Stimulated activated CD4-positive, alpha-beta T cell treated with anti-CD3 and anti-CD28 coated beads, Interleukin-12 subunit alpha, Interleukin-12 subunit beta, amount 100 ng/mL, for 48 hours (primary cell): ENCODE data around the gene PKDCC.

Source experiments
- DNase-seq, 3 donors: peaks; one replicate each; pipeline ENCODE4 v3.0.0-alpha.2; 2020; ENCODE audit warnings: low read depth in 2 of 3, low spot score in 1 of 3

Gene PKDCC

GRCh38 chr2:42047488-42048298 is at the start of gene PKDCC:
Gene PKDCC, plus strand, starts transcription at chr2:42048021. Its CDS starts 179 bp downstream, at chr2:42048200.
- no peak for DNase-seq

- no peak for DNase-seq
Observed at GRCh38 chr2:41998186-41999127, 49.4 kb upstream of the PKDCC start.

GRCh38 chr2:41999128-41999480 is 48.7 kb upstream of the PKDCC start:
- DNase-seq: no peak

- DNase-seq: no peak
Observed at GRCh38 chr2:41999592-42000281, 48.1 kb upstream of the PKDCC start.

GRCh38 chr2:42001711-42002201 is 46.1 kb upstream of the PKDCC start:
- DNase-seq: no peak

- no peak for DNase-seq
Observed at GRCh38 chr2:42007551-42007950, 40.3 kb upstream of the PKDCC start.

GRCh38 chr2:42008241-42008921 is 39.4 kb upstream of the PKDCC start:
- DNase-seq: no peak

GRCh38 chr2:42009657-42010580 is 37.9 kb upstream of the PKDCC start:
- peak; percentile 1 to 28 (median 5) for DNase-seq

GRCh38 chr2:42010743-42011298 is 37.0 kb upstream of the PKDCC start:
- no peak for DNase-seq

GRCh38 chr2:42012137-42012536 is 35.7 kb upstream of the PKDCC start:
- DNase-seq: no peak

GRCh38 chr2:42012651-42013050 is 35.2 kb upstream of the PKDCC start:
- no peak for DNase-seq

- DNase-seq: no peak
Observed at GRCh38 chr2:42013409-42013808, 34.4 kb upstream of the PKDCC start.

GRCh38 chr2:42021464-42021863 is 26.4 kb upstream of the PKDCC start:
- no peak for DNase-seq

GRCh38 chr2:42025151-42025582 is 22.7 kb upstream of the PKDCC start:
- DNase-seq: no peak

GRCh38 chr2:42026272-42026671 is 21.5 kb upstream of the PKDCC start:
- no peak for DNase-seq

- DNase-seq: no peak
Observed at GRCh38 chr2:42028571-42029148, 19.2 kb upstream of the PKDCC start.

GRCh38 chr2:42029171-42029570 is 18.6 kb upstream of the PKDCC start:
- DNase-seq: no peak

- no peak for DNase-seq
Observed at GRCh38 chr2:42029639-42030199, 18.1 kb upstream of the PKDCC start.
